Dermis blood vessel endothelial cell (primary cell): ENCODE measurements around the gene IL4I1. TPM values are rescaled to one million over a fixed set of nuclear protein-coding genes. Genes with fewer than 3 reads are reported as not detected.

Experiments
- DNase-seq: peaks from one replicate; pipeline ENCODE4 v3.0.0; 2010
- total RNA-seq: library from RNA; depleted of rRNA; stranded (reverse); fragments of >200 nt; gene quantifications from 2 replicates; pipeline ENCODE4 v1.2.3, GENCODE V29; 2014

Gene IL4I1
- total RNA-seq, 1 donor from 2014 or later: 3.6 TPM

- no peak for DNase-seq
These were observed 46.5 kb downstream of the IL4I1 start for GRCh38 chr19:49850221-49850486.

GRCh38 chr19:49849433-49850220 is 47.1 kb downstream of the IL4I1 start:
- DNase-seq: no peak

GRCh38 chr19:49848938-49849337 is 47.7 kb downstream of the IL4I1 start:
- DNase-seq: no peak

GRCh38 chr19:49847731-49848696 is 48.7 kb downstream of the IL4I1 start:
- peak; percentile 47 for DNase-seq

DNA sequence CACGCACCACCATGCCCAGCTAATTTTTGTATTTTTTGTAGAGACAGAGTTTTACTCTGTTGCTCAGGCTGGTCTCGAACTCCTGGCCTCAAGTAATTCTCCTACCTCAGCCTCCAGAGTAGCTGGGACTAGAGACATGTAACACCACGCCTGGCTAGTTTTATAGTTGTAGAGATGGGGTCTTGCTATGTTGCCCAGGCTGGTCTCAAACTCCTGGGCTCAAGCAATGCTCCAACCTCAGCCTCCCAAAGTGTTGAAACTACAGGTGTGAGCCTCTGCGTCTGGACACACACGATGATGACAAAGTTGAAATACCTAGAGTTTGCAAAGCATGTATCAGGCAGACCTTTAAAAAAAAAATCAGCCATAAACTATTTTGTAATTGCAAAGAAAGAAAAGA is 50.3 kb downstream of the IL4I1 start:
- no peak for DNase-seq

- no peak for DNase-seq
These were observed 51.3 kb downstream of the IL4I1 start for GRCh38 chr19:49845414-49845813.

- DNase-seq: no peak
These were observed 52.3 kb downstream of the IL4I1 start for GRCh38 chr19:49844138-49845095.

GRCh38 chr19:49843265-49843664 is 53.4 kb downstream of the IL4I1 start:
- no peak for DNase-seq

- no peak for DNase-seq
These were observed 55.9 kb downstream of the IL4I1 start for GRCh38 chr19:49840736-49841249.

DNA sequence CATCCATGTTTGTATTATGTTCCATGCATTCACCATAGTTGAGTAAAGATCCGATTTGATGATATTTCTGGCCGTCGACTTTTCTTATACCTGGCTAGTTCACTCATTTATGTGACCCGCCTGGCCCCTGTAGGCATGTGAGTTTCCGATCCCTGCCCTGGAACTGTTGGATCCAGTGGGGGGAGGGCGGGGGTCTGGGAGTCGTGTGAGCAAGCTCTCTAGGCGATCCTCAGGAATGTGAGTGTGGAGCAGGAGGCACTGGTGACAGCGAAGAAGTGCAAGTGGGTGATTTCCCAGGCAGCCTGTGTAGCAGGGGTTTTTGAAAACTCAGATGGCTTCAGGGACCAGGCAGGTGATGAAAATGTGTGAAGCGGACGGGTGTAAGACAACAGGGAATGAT is 56.4 kb downstream of the IL4I1 start:
- no peak for DNase-seq

DNA sequence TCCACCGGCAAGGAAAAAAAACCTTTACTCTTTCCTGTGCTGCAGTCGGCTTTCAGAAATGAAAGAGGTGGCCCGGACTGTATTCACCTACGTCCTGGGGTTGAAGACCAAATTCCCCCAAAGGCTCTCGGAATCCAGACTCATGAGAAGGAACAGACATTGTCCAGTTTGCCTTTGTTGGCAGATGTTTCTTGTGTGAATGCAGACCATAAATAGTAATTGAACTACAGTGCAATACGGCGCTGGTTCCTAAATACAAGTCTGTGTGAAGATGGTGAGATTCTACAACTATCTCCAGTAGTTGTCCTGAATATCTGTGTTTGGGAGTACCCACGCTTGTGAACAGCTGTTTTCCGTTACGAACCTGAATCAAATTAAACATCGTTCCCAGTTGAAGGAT is 57.0 kb downstream of the IL4I1 start:
- DNase-seq: no peak

Other genes with a start within 250 kb of the IL4I1 start
- gene IRF3, start 231.0 kb downstream of the IL4I1 start, total RNA-seq: 47.3 and 79.9 TPM in 2 replicates
- 3.1 and 9.2 TPM in 2 replicates for gene BCL2L12, start 231.0 kb downstream of the IL4I1 start, total RNA-seq
- 282 and 338 TPM in 2 replicates for gene PRMT1, start 219.6 kb downstream of the IL4I1 start, total RNA-seq
- gene ADM5, start 207.3 kb downstream of the IL4I1 start, total RNA-seq: 0.70 and 1.5 TPM in 2 replicates
- 19.1 and 19.5 TPM in 2 replicates for gene CPT1C, start 205.8 kb downstream of the IL4I1 start, total RNA-seq
- gene TSKS, start 133.6 kb downstream of the IL4I1 start, total RNA-seq: 0.17 TPM in 1 of 2 replicates, not detected in the other
- 52.1 and 129 TPM in 2 replicates for gene AP2A1, start 129.9 kb downstream of the IL4I1 start, total RNA-seq
- gene FUZ, start 83.6 kb downstream of the IL4I1 start, total RNA-seq: 19.2 and 22.4 TPM in 2 replicates
- gene MED25, start 78.6 kb downstream of the IL4I1 start, total RNA-seq: 13.4 and 34.4 TPM in 2 replicates
- gene PTOV1, start 45.7 kb downstream of the IL4I1 start, total RNA-seq: 57.2 and 72.9 TPM in 2 replicates
- 44.3 and 60.4 TPM in 2 replicates for gene PNKP, start 29.3 kb downstream of the IL4I1 start, total RNA-seq
- gene AKT1S1, start 19.5 kb downstream of the IL4I1 start, total RNA-seq: 9.9 and 13.0 TPM in 2 replicates
- 7.5 and 13.8 TPM in 2 replicates for gene TBC1D17, start 19.2 kb downstream of the IL4I1 start, total RNA-seq
- 3.2 and 3.5 TPM in 2 replicates for gene ATF5, start 32.3 kb upstream of the IL4I1 start, total RNA-seq
- 28.4 and 47.0 TPM in 2 replicates for gene NUP62, start 32.6 kb upstream of the IL4I1 start, total RNA-seq
- not detected in 2 replicates for gene SIGLEC11, start 64.3 kb upstream of the IL4I1 start, total RNA-seq
- gene VRK3, start 128.5 kb upstream of the IL4I1 start, total RNA-seq: 23.9 and 25.5 TPM in 2 replicates
- gene ZNF473, start 129.1 kb upstream of the IL4I1 start, total RNA-seq: 6.9 and 12.3 TPM in 2 replicates